Measurements from ENCODE around the gene FNDC3A.

Gene FNDC3A, protein sequence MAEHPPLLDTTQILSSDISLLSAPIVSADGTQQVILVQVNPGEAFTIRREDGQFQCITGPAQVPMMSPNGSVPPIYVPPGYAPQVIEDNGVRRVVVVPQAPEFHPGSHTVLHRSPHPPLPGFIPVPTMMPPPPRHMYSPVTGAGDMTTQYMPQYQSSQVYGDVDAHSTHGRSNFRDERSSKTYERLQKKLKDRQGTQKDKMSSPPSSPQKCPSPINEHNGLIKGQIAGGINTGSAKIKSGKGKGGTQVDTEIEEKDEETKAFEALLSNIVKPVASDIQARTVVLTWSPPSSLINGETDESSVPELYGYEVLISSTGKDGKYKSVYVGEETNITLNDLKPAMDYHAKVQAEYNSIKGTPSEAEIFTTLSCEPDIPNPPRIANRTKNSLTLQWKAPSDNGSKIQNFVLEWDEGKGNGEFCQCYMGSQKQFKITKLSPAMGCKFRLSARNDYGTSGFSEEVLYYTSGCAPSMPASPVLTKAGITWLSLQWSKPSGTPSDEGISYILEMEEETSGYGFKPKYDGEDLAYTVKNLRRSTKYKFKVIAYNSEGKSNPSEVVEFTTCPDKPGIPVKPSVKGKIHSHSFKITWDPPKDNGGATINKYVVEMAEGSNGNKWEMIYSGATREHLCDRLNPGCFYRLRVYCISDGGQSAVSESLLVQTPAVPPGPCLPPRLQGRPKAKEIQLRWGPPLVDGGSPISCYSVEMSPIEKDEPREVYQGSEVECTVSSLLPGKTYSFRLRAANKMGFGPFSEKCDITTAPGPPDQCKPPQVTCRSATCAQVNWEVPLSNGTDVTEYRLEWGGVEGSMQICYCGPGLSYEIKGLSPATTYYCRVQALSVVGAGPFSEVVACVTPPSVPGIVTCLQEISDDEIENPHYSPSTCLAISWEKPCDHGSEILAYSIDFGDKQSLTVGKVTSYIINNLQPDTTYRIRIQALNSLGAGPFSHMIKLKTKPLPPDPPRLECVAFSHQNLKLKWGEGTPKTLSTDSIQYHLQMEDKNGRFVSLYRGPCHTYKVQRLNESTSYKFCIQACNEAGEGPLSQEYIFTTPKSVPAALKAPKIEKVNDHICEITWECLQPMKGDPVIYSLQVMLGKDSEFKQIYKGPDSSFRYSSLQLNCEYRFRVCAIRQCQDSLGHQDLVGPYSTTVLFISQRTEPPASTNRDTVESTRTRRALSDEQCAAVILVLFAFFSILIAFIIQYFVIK
- long read RNA-seq, full-length matches to known transcripts: 6 of 49 reads
- long read RNA-seq, partial matches to known transcripts: 34 of 49 reads
- long read RNA-seq, other reads (novel, unspliced or antisense): 9 of 49 reads

- Histone ChIP-seq H3K4me3 (replicated peaks; ENCODE audit: insufficient read depth, low read length) (peak within 1 kb of the TSS; percentile 59), H3K27me3 (ENCODE audit: insufficient read depth, poor library complexity, severe bottlenecking) (no peaks in the 10 kb centered on the region), H3K27ac (replicated peaks) (peak within 1 kb of the TSS; percentile 99)
- peak; percentile 52 to 88 for DNase-seq (ENCODE audit: low read depth in 1 of 2, low spot score in 1 of 2)
- TF ChIP-seq CTCF (IDR thresholded peaks at IDR 0.05; ENCODE audit: insufficient read depth, low read length) (no peak), POLR2AphosphoS5 (IDR thresholded peaks at IDR 0.05; ENCODE audit: low read depth) (peak; percentile 87), REST (IDR thresholded peaks at IDR 0.05; ENCODE audit: insufficient replicate concordance, low read depth) (peak; percentile 63), SPI1 (IDR thresholded peaks at IDR 0.05; ENCODE audit: borderline replicate concordance, low read depth) (no peak), GABPA (IDR thresholded peaks at IDR 0.05; ENCODE audit: low read depth) (no peak)
These were observed at the start of gene FNDC3A for GRCh38 chr13:48975856-48976575. Gene FNDC3A, plus strand, starts transcription at chr13:48975912. Its CDS starts 30,279 bp downstream, at chr13:49006191.

DNA sequence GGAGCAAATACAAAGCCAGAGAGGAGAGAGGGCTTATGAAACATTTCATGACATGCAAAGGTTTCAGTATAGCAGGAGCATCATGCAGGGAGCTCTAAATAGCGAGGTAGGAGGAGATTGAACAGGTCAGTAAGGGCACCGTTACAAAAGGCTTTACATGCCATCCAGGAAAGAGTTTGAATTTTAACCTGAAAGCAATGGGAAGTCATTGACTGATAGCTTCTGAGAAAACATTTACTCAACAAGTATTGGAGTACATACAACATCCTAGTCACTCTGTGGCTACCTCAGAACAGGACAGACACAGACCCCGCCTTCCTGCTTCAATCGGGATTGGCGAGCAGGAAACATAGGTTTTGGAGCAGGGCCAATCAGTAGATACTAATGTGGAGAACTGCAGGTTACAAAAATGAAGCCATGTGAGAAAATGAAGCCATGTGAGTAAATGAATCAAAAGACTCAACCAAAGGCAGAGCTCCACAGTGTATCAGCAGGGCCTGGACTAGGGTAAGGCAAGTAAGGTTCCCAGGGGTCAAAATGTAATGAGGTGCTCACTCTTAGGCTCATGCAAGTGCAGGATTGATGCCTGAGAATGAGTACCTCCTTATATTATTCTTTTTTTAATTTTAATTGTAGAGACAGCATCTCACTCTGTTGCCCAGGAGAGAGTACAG is 46.8 kb upstream of the FNDC3A start:
- Histone ChIP-seq H3K27me3 (ENCODE audit: insufficient read depth, poor library complexity, severe bottlenecking) (no peaks in the 10 kb centered on the region), H3K4me3 (replicated peaks; ENCODE audit: insufficient read depth, low read length) (no peak overlapping the region), H3K27ac (replicated peaks) (no peak overlapping the region)
- no peak for TF ChIP-seq GABPA (IDR thresholded peaks at IDR 0.05; ENCODE audit: low read depth)
- DNase-seq (ENCODE audit: low read depth in 1 of 2, low spot score in 1 of 2): no peak

- H3K4me3 ChIP-seq (replicated peaks; ENCODE audit: insufficient read depth, low read length): no peak overlapping the region
- H3K27ac ChIP-seq (replicated peaks): no peak overlapping the region
- no peaks in the 10 kb centered on the region for H3K27me3 ChIP-seq (ENCODE audit: insufficient read depth, poor library complexity, severe bottlenecking)
- no peak for TF ChIP-seq POLR2AphosphoS5 (IDR thresholded peaks at IDR 0.05; ENCODE audit: low read depth)
- TF ChIP-seq CTCF (IDR thresholded peaks at IDR 0.05; ENCODE audit: insufficient read depth, low read length): no peak
- TF ChIP-seq GABPA (IDR thresholded peaks at IDR 0.05; ENCODE audit: low read depth): no peak
- no peak for TF ChIP-seq REST (IDR thresholded peaks at IDR 0.05; ENCODE audit: insufficient replicate concordance, low read depth)
- TF ChIP-seq SPI1 (IDR thresholded peaks at IDR 0.05; ENCODE audit: borderline replicate concordance, low read depth): no peak
- no peak for DNase-seq (ENCODE audit: low read depth in 1 of 2, low spot score in 1 of 2)
These were observed 44.8 kb upstream of the FNDC3A start for GRCh38 chr13:48930918-48931317.

Data from HL-60 (cell line).